Glutamatergic neuron (in vitro differentiated cells): ENCODE data around the gene LRP1B. TPM values are rescaled to one million over a fixed set of nuclear protein-coding genes. Genes with fewer than 3 reads are reported as not detected.

Source experiments
- DNase-seq: peaks from one replicate; pipeline ENCODE4 v3.0.0; 2022
- H3K27ac Mint-ChIP-seq: one replicate; pipeline ENCODE4 v1.8.0; 2020; ENCODE audit warnings: mild to moderate bottlenecking, mixed read lengths, inconsistent platforms; ENCODE audit not compliant: unreplicated experiment
- H3K27me3 Mint-ChIP-seq: one replicate; pipeline ENCODE4 v1.8.0; 2020; ENCODE audit warnings: mild to moderate bottlenecking, moderate library complexity, mixed read lengths, inconsistent platforms; ENCODE audit not compliant: unreplicated experiment
- H3K36me3 Mint-ChIP-seq: one replicate; pipeline ENCODE4 v1.8.0; 2020; ENCODE audit warnings: mild to moderate bottlenecking, mixed read lengths, inconsistent platforms; ENCODE audit not compliant: unreplicated experiment
- H3K4me1 Mint-ChIP-seq: one replicate; pipeline ENCODE4 v1.8.0; 2020; ENCODE audit warnings: mild to moderate bottlenecking, low read depth, mixed read lengths, inconsistent platforms; ENCODE audit not compliant: unreplicated experiment
- H3K4me3 Mint-ChIP-seq: one replicate; pipeline ENCODE4 v1.8.0; 2020; ENCODE audit warnings: mild to moderate bottlenecking, mixed read lengths, inconsistent platforms; ENCODE audit not compliant: unreplicated experiment
- H3K9me3 Mint-ChIP-seq: one replicate; pipeline ENCODE4 v1.8.0; 2020; ENCODE audit warnings: mild to moderate bottlenecking, moderate library complexity, mixed read lengths, inconsistent platforms; ENCODE audit not compliant: unreplicated experiment
- total RNA-seq: library from RNA; stranded (reverse); fragmentation: NEBNext Ultra II Directional; extraction: Animal tissue kit (Norgen Biotek cat#: 25700); gene quantifications from one replicate; pipeline ENCODE4 v1.2.1, GENCODE V29; 2021; ENCODE audit not compliant: unreplicated experiment
- TF ChIP-seq, protein P1 (sequence below): fragments of 200-600 bp; sonication (generic); IDR thresholded peaks from one replicate; pipeline ENCODE4 v1.5.0; 2021; ENCODE audit not compliant: partially characterized antibody, unreplicated experiment

The LRP1B gene
- total RNA-seq, 1 donor from 2014 or later: 28.7 TPM

DNA sequence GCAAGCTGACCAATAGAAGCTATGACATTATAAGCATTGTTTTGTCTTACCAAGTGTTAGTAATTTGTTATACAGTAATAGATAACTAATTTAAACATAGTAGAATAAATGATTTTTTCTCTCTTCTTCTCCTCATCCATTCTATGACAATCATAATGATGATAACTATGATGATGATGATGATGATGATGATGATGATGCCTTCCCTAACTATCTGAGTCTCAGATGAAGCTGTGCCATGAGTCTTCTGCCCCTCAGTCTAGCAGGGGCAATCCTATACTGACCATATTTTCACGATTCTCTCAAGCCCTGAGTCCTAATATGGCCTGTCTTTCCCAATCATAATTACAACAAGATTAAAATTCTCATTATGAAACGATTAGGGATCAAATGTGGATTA, 1369.0 kb downstream of the LRP1B start:
- no peaks in the 10 kb centered on the region for H3K4me1 Mint-ChIP-seq
- H3K36me3 Mint-ChIP-seq: no peaks in the 10 kb centered on the region
- no peak overlapping the region for H3K4me3 Mint-ChIP-seq
- H3K27ac Mint-ChIP-seq: no peak overlapping the region
- no peaks in the 10 kb centered on the region for H3K27me3 Mint-ChIP-seq
- TF ChIP-seq, protein P1, sequence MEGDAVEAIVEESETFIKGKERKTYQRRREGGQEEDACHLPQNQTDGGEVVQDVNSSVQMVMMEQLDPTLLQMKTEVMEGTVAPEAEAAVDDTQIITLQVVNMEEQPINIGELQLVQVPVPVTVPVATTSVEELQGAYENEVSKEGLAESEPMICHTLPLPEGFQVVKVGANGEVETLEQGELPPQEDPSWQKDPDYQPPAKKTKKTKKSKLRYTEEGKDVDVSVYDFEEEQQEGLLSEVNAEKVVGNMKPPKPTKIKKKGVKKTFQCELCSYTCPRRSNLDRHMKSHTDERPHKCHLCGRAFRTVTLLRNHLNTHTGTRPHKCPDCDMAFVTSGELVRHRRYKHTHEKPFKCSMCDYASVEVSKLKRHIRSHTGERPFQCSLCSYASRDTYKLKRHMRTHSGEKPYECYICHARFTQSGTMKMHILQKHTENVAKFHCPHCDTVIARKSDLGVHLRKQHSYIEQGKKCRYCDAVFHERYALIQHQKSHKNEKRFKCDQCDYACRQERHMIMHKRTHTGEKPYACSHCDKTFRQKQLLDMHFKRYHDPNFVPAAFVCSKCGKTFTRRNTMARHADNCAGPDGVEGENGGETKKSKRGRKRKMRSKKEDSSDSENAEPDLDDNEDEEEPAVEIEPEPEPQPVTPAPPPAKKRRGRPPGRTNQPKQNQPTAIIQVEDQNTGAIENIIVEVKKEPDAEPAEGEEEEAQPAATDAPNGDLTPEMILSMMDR: no peak
- DNase-seq: no peak
- peaks cover 3% of the 10 kb centered on the region for H3K9me3 Mint-ChIP-seq

DNA sequence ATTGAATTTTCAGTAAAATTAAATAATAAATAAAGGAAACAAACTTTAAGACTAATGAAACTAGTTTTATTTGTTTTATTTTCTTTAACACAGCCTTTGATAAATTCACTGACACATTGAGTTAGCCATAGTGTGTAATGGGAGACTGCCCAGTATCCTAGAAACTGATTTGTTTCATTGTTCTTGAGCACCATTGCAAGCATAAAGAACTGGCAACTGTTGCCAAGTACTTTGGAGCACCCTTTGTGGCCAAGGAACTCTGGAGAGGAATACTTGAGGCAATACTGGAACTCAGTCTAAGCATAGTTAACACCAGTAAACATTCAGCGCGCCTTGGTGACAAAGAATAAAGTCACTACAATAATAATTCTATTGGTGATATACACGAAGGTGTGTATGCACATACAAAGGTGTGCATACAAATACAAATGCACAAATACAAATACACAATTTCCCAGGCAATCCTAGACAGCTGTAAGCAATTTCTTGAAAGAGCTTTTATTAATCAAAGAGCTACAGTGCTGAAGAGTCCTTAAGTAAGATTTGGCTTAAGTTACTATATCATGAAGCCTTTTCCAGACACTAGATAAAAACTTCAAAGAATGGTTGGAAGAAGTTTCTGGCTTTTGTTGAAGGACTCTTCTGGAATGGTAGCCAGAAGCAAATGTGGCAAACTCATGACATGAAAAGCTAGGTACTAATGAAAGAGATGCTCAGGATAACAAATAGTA, 1371.2 kb downstream of the LRP1B start:
- DNase-seq: no peak
- TF ChIP-seq, protein P1: no peak
- Mint-ChIP-seq H3K27ac (no peak overlapping the region), H3K4me3 (no peak overlapping the region), H3K4me1 (no peaks in the 10 kb centered on the region), H3K27me3 (no peaks in the 10 kb centered on the region), H3K36me3 (no peaks in the 10 kb centered on the region), H3K9me3 (peaks cover 3% of the 10 kb centered on the region)

DNA sequence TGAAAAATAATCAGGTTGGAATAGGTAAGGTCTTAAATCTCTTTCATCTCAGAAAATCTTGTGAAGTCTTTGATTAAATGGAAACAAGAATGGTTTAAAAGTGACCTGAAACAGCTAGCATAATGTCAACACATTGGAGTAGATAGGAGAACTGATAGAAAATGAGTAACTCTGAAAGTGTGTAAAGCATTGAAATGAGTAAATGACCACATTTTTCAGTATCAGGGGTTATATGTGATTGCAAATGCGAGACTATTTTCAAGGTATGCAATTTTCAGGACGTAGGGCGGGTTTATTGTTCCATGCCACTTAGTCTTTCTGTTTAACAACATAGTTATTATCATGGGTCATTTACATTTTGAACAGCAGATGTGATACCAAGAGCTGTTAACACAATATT, 1383.2 kb downstream of the LRP1B start:
- no peaks in the 10 kb centered on the region for H3K4me1 Mint-ChIP-seq
- TF ChIP-seq, protein P1: no peak
- no peaks in the 10 kb centered on the region for H3K9me3 Mint-ChIP-seq
- no peaks in the 10 kb centered on the region for H3K27me3 Mint-ChIP-seq
- H3K4me3 Mint-ChIP-seq: no peak overlapping the region
- no peak overlapping the region for H3K27ac Mint-ChIP-seq
- H3K36me3 Mint-ChIP-seq: no peaks in the 10 kb centered on the region
- DNase-seq: no peak

DNA sequence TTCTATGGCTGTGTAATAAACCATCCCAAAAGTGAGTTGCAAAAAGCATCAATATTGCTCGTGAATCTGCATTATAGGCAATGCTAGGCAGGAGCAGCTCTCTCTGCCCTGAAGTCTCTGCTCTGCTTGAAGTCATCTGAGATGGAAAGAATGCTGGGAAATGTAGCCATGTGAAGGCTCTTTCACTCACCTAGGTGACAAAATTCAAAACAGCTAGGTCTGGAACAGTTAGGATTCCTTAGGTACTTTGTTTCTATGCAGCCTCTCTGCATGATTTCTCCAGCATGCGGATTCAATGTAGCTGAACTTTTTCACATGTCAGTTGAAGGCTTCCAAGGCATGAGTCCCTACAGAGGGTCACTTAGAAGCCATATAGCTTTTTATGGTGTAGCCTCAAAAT, 1383.7 kb downstream of the LRP1B start:
- TF ChIP-seq, protein P1: no peak
- no peak overlapping the region for H3K27ac Mint-ChIP-seq
- no peaks in the 10 kb centered on the region for H3K9me3 Mint-ChIP-seq
- H3K4me1 Mint-ChIP-seq: no peaks in the 10 kb centered on the region
- H3K4me3 Mint-ChIP-seq: no peak overlapping the region
- no peaks in the 10 kb centered on the region for H3K36me3 Mint-ChIP-seq
- no peaks in the 10 kb centered on the region for H3K27me3 Mint-ChIP-seq
- no peak for DNase-seq

DNA sequence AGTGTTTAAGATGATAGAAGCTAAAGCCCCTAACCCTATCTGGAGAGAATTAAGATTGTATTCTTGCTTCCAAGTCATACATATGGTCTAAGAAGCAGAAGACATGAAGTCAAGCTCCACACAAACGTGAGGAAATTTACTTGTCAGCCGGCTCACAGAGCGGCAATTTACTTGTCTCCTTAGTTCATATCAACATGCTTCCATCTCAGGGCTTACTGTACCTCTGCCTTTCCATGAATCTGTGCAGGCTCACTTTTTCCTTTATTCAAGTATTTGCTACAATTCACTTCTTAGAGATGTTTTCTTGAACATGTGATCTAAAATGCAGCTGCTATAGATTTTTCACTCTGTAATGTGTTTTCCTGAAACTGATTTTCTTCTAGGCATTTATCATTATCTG, 1386.4 kb downstream of the LRP1B start:
- H3K4me1 Mint-ChIP-seq: no peaks in the 10 kb centered on the region
- H3K27me3 Mint-ChIP-seq: no peaks in the 10 kb centered on the region
- H3K9me3 Mint-ChIP-seq: no peaks in the 10 kb centered on the region
- no peak overlapping the region for H3K27ac Mint-ChIP-seq
- no peak overlapping the region for H3K4me3 Mint-ChIP-seq
- no peak for DNase-seq
- H3K36me3 Mint-ChIP-seq: no peaks in the 10 kb centered on the region
- TF ChIP-seq, protein P1: no peak
